HepG2 (cell line): ENCODE results near the gene HNRNPL. TPM values are rescaled to one million over a fixed set of nuclear protein-coding genes. Genes with fewer than 3 reads are reported as not detected.

ENCODE experiments used
- ATAC-seq: fragments of 200-7000 bp; cut with Tn5 transposase; 3 replicates; pipeline ENCODE4 v1.9.1; 2020; ENCODE audit warnings: mild to moderate bottlenecking, moderate library complexity
- BruUV-seq: library from RNA; stranded (reverse); fragments of 400-500 nt; replicated peaks from 2 replicates; lab custom pipeline; 2021; lab: Mats Ljungman, UMichigan
- CTCF ChIA-PET: fragments of 300-600 bp; formaldehyde crosslinking; extraction: SDS; loops from one replicate; lab custom pipeline; 2021; ENCODE audit warnings: low total read pairs, inconsistent platforms, low intra/inter-chr PET ratio; lab: Yijun Ruan, JAX
- POLR2A ChIA-PET: fragments of 350-600 bp; sonication (Branson Sonifier 250); formaldehyde crosslinking; loops from one replicate; lab custom pipeline; 2020; ENCODE audit warnings: antibody characterized with exemption, inconsistent platforms; lab: Yijun Ruan, JAX
- DNase-seq: peaks from one replicate; pipeline ENCODE4 v3.0.0-alpha.2; 2015; ENCODE audit warnings: low spot score
- FAIRE-seq: peaks from 3 replicates; lab custom pipeline; 2011; peaks lifted over from hg19 to GRCh38; lab: Jason Lieb, UNC
- H2AFZ ChIP-seq: one replicate; pipeline ENCODE4 v1.6.1; 2011; ENCODE audit warnings: low read length, inconsistent platforms
- H3K27ac ChIP-seq: fragments of 300-600 bp; 3 replicates; pipeline ENCODE4 v1.8.0; 2011; ENCODE audit warnings: mixed run types, mild to moderate bottlenecking, mixed read lengths, low read length, inconsistent platforms; ENCODE audit not compliant: insufficient read depth; ENCODE audit errors: extremely low read length
- H3K27me3 ChIP-seq, 2 experiments: fragments of 200-600 bp in 1 of 2; 2 replicates in 1 of 2; 3 replicates in 1 of 2; pipeline versions ENCODE4 v1.6.0 to v1.8.0; 2011; ENCODE audit warnings: low read length in 2 of 2, mild to moderate bottlenecking in 2 of 2, moderate library complexity in 2 of 2, inconsistent platforms in 1 of 2; ENCODE audit not compliant: insufficient read depth in 2 of 2, control insufficient read depth in 1 of 2
- H3K36me3 ChIP-seq, 2 experiments: fragments of 200-600 bp in 1 of 2; replicated peaks in 1 of 2; 2 replicates in 1 of 2; 3 replicates in 1 of 2; pipeline versions ENCODE4 v1.5.1 to v1.8.0; 2011; ENCODE audit warnings: low read length in 2 of 2, inconsistent platforms in 1 of 2; ENCODE audit not compliant: insufficient read depth in 2 of 2, control insufficient read depth in 1 of 2
- H3K4me1 ChIP-seq: 2 replicates; pipeline ENCODE4 v1.5.1; 2012; ENCODE audit warnings: low read length, inconsistent platforms; ENCODE audit not compliant: insufficient read depth
- H3K4me2 ChIP-seq: 2 replicates; pipeline ENCODE4 v1.6.0; 2011; ENCODE audit warnings: low read depth, low read length, inconsistent platforms
- H3K4me3 ChIP-seq, 3 experiments: fragments of 200-600 bp in 1 of 3; sonication (generic), shearing (Covaris generic) in 1 of 3; replicated peaks in 1 of 3; 2 replicates each; pipeline ENCODE4 v1.5.1; 2011 to 2016; ENCODE audit warnings: low read length in 3 of 3, inconsistent platforms in 2 of 3, low read depth in 2 of 3, mild to moderate bottlenecking in 2 of 3, control low read depth in 1 of 3, mixed read lengths in 1 of 3; ENCODE audit not compliant: insufficient read depth in 1 of 3
- H3K79me2 ChIP-seq: one replicate; pipeline ENCODE4 v1.6.1; 2011; ENCODE audit warnings: low read length, inconsistent platforms; ENCODE audit not compliant: insufficient read depth
- H3K9ac ChIP-seq: 2 replicates; pipeline ENCODE4 v1.6.0; 2011; ENCODE audit warnings: mild to moderate bottlenecking, low read depth, low read length, inconsistent platforms; ENCODE audit not compliant: insufficient read depth
- H3K9me3 ChIP-seq: 2 replicates; pipeline ENCODE4 v1.5.1; 2012; ENCODE audit warnings: mild to moderate bottlenecking, low read length
- H4K20me1 ChIP-seq: 2 replicates; pipeline ENCODE4 v1.6.0; 2011; ENCODE audit warnings: inconsistent platforms, mild to moderate bottlenecking, low read length, moderate library complexity; ENCODE audit not compliant: insufficient read depth
- CENPT ChIP-seq: sonication (generic); formaldehyde crosslinking; IDR thresholded peaks from 2 replicates; pipeline ENCODE4 v1.8.0; 2022; ENCODE audit warnings: low read depth, mild to moderate bottlenecking, moderate library complexity, missing genetic modification reagents
- GLMP ChIP-seq: sonication (generic); formaldehyde crosslinking; IDR thresholded peaks from 2 replicates; pipeline ENCODE4 v1.9.0; 2021; ENCODE audit warnings: missing genetic modification reagents, mild to moderate bottlenecking, borderline replicate concordance
- HNRNPH1 ChIP-seq: fragments of 200-400 bp; formaldehyde crosslinking; optimal IDR thresholded peaks from 2 replicates; pipeline ENCODE3; 2017; ENCODE audit warnings: mild to moderate bottlenecking, low read depth, low read length
- TFE3 ChIP-seq: IDR thresholded peaks from 2 replicates; pipeline ENCODE4 v1.6.1; 2016
- UBTF ChIP-seq: sonication (generic); formaldehyde crosslinking; IDR thresholded peaks from 2 replicates; pipeline ENCODE4 v1.4.0; 2020; ENCODE audit warnings: mild to moderate bottlenecking, missing genetic modification reagents
- ZNF331 ChIP-seq: sonication (generic); formaldehyde crosslinking; IDR thresholded peaks from 2 replicates; pipeline ENCODE4 v1.4.0; 2020; ENCODE audit warnings: missing genetic modification reagents
- ZNF414 ChIP-seq: sonication (generic); formaldehyde crosslinking; IDR thresholded peaks from 2 replicates; pipeline ENCODE4 v1.5.0; 2020; ENCODE audit warnings: missing genetic modification reagents
- ZNF558 ChIP-seq: sonication (generic); formaldehyde crosslinking; IDR thresholded peaks from 2 replicates; pipeline ENCODE4 v1.9.0; 2022; ENCODE audit warnings: mild to moderate bottlenecking, missing genetic modification reagents, borderline replicate concordance
- ZNF839 ChIP-seq: sonication (generic); formaldehyde crosslinking; IDR thresholded peaks from 2 replicates; pipeline ENCODE4 v1.4.0; 2020; ENCODE audit warnings: missing genetic modification reagents, mild to moderate bottlenecking, borderline replicate concordance
- WGBS: methylation state at CpG from one replicate; pipeline ENCODE4 v1.1.6; 2017; ENCODE audit warnings: low lambda C conversion rate; 5-methylcytosine and 5-hydroxymethylcytosine counted together
- in situ Hi-C: cut with HindIII; loops from 2 replicates; pipeline ENCODE4 v1.10.0; 2017; ENCODE audit warnings: low pct_unique_long_range_greater_than_20kb; ENCODE audit not compliant: extremely low pct_ligation_motif_present
- intact Hi-C: fragments of 100-400 bp; cut with micrococcal nuclease; formaldehyde crosslinking; loops from one replicate; pipeline ENCODE4 v1.10.0; 2022; ENCODE audit not compliant: unreplicated experiment
- polyA plus RNA-seq, 8 experiments: library from polyadenylated mRNA; depleted of rRNA in 3 of 8; stranded (reverse) in 7 of 8; unstranded in 1 of 8; fragments of >200 nt; fragmentation: Illumina TruSeq in 4 of 8; extraction: Trizol in 4 of 8; gene quantifications; 2 replicates each; pipeline versions ENCODE4 v1.2.1 to v1.2.3, GENCODE V29; 2011 to 2016; ENCODE audit warnings: low read depth in 4 of 8, missing spikeins in 1 of 8, mixed read lengths in 1 of 8; ENCODE audit not compliant: insufficient read depth in 1 of 8
- total RNA-seq, 5 experiments: library from RNA; depleted of rRNA; stranded (reverse); fragments of >200 nt; fragmentation: Illumina TruSeq; extraction: Trizol; gene quantifications; 2 replicates each; pipeline ENCODE4 v1.2.3, GENCODE V29; 2016; ENCODE audit warnings: low read depth in 1 of 5

Gene HNRNPL
- total and polyA plus RNA-seq, 2 of the 13 experiments (the other 11 are each of a cell fraction or from before 2014, with no cell fraction given) = 156 to 278 TPM

GRCh38 chr19:38869836-38870607, 20.2 kb upstream of the HNRNPL start:
- Histone ChIP-seq H3K4me1 (peaks cover 6% of the 10 kb centered on the region), H3K27me3 (no peaks in the 10 kb centered on the region), H3K36me3 (no peaks in the 10 kb centered on the region), H3K9ac (no peak overlapping the region), H3K4me3 (no peak overlapping the region), H3K79me2 (no peaks in the 10 kb centered on the region), H3K27ac (no peak overlapping the region), H2AFZ (no peak overlapping the region), H4K20me1 (no peaks in the 10 kb centered on the region), H3K9me3 (no peaks in the 10 kb centered on the region), H3K4me2 (no peak overlapping the region)
- no TSS peak for BruUV-seq
- TF ChIP-seq ZNF414 (CRISPR knock-in tag) (no peak), ZNF331 (CRISPR knock-in tag) (no peak), UBTF (CRISPR knock-in tag) (no peak), TFE3 (CRISPR knock-in tag) (no peak), GLMP (CRISPR knock-in tag) (no peak), CENPT (CRISPR knock-in tag) (no peak), HNRNPH1 (no peak), ZNF558 (CRISPR knock-in tag) (no peak), ZNF839 (CRISPR knock-in tag) (no peak)
- ATAC-seq = no peak
- no peak for FAIRE-seq
- intact Hi-C loops (no loop called here), in situ Hi-C loops (no loop called here)
- ChIA-PET CTCF (no interaction called here), POLR2A (interaction anchor here (1.8 kb wide), 1 partner anchor 8 kb away, joined by 6 read pairs; the partner anchor contains the start of gene RINL)
- WGBS = 94% methylated on average over 50 of the region's 62 CpGs
- no peak for DNase-seq
